HG02571 (cell line): Measurements from ENCODE around the gene HHIPL1.

Source experiments
- ATAC-seq: cut with Tn5 transposase; IDR thresholded peaks from one replicate; pipeline ENCODE4 v1.9.1; 2021; ENCODE audit warnings: mild to moderate bottlenecking, moderate library complexity; ENCODE audit not compliant: unreplicated experiment

Gene HHIPL1

DNA sequence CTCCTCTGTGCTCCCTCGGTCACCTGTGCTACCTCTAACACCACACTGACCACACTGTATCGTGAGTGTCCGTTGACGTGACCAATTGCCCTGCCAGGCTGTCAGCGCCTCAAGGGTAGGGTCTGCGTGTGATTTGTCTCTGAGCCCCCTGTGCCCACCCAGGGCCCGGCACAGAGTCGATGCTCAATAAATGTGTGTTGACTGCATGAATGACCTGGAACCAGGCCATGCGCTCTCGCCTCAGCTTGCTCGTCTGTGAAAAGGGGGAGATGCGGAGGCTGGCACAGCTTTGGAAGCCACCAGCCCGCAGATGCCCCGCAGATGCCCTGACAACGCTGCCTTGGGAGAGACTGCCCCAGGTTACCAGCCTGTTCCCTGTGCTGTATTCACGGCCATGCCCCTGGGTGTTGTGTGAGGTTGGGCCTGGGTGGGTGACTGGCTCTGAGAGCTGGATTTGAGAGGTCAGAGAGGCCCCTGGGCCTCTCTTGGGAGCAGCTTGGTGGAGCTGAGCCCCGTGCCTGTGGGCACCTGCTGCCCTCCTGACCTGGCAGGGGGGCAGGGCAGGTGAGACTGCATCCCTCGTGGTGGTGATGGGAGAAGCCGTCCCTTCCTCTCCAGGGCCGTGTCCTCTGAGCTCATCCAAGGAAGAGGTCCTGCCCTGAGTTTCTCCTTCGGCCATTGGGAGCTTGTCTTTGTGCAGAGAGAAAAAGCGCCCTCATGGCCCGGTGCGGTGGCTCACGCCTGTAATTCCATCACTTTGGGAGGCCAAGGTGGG, 82.4 kb downstream of the HHIPL1 start:
- no peak for ATAC-seq

DNA sequence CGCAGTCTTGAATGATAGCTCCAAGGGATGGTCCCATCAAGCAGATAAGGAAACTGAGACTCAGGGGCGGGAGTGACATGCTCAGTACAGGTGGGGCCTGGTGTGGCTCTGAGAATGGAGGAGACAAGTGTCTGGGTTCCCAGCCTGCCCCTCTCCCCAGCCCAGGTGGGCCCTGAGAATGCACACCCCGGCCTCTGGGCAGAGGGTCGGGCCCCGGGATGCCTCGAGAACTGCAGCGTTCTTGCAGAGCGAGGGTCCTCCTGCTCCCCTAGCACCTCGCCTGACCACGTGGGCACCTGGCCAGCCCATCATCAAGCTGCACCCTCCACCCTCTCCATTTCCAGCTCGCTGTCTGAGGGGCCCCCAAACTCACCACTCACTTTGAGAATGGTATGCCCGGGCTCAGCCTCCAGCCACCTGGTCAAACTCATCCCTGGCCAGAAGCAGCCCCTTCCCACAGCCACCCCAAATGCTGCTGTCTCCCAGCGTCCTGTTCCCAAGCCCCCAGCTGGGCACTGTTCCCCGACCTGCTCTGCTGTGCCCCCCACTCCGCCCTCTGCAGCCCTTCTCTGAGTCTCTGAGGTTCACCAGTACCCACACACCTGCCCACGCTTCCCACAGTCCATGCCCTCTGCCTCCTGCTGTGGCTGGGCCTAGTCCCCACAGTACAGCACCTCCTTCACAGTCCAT, 83.4 kb downstream of the HHIPL1 start:
- no peak for ATAC-seq

DNA sequence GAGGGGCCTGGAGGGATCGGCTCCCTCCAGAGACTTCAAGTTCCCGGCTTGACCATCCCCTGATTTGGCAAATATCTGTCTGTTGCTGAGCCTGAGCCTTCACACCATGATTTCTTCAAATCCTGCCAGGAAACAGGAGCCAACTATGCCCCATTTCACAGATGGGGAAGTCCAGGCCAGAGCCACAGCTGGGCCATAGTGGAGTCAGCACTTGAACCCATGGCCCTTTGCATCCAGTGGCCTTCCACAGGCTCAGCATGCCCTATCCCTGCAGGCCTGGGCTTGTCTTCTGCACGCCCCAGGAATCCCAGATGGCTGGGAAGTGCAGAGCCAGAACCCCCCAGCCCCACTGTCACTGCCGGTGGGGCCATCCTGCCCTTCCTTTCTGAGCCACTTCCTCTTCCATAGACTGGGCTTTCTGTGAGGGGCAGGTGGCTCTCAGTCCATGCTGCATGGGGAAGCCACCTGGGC, 84.1 kb downstream of the HHIPL1 start:
- no peak for ATAC-seq
